HFFc6 (cell line): ENCODE results near the gene MRI1. TPM values are rescaled to one million over a fixed set of nuclear protein-coding genes. Genes with fewer than 3 reads are reported as not detected.

Source experiments
- DNase-seq: peaks from one replicate; pipeline ENCODE4 v3.0.0-alpha.2; 2018
- H3K27ac Mint-ChIP-seq: 2 replicates; pipeline ENCODE4 v1.8.0; 2020; ENCODE audit warnings: mild to moderate bottlenecking, mixed read lengths
- H3K27me3 Mint-ChIP-seq: 2 replicates; pipeline ENCODE4 v1.8.0; 2021; ENCODE audit warnings: mild to moderate bottlenecking, moderate library complexity, mixed read lengths; ENCODE audit not compliant: insufficient read depth
- H3K36me3 Mint-ChIP-seq: 2 replicates; pipeline ENCODE4 v1.8.0; 2021; ENCODE audit warnings: low read depth, mixed read lengths
- H3K4me1 Mint-ChIP-seq: 2 replicates; pipeline ENCODE4 v1.8.0; 2020; ENCODE audit warnings: low read depth, mixed read lengths
- H3K4me3 Mint-ChIP-seq: 2 replicates; pipeline ENCODE4 v1.8.0; 2020; ENCODE audit warnings: mild to moderate bottlenecking, moderate library complexity, mixed read lengths
- H3K9me3 Mint-ChIP-seq: 2 replicates; pipeline ENCODE4 v1.8.0; 2020; ENCODE audit warnings: mild to moderate bottlenecking, mixed read lengths
- CTCF ChIP-seq: fragments of 200-600 bp; sonication (generic); IDR thresholded peaks from 2 replicates; pipeline ENCODE4 v1.5.0; 2021; ENCODE audit warnings: antibody characterized with exemption, mild to moderate bottlenecking
- total RNA-seq, 6 experiments: library from RNA; stranded (reverse); fragmentation: NEBNext Ultra II Directional; extraction: Animal tissue kit (Norgen Biotek cat#: 25700); gene quantifications; 2 replicates in 1 of 6; 3 replicates in 5 of 6; pipeline ENCODE4 v1.2.3, GENCODE V29; 2021

MRI1 gene
- total RNA-seq, 6 experiments from 2014 or later = 31.3 to 34.7 (median 31.8) TPM

GRCh38 chr19:13764821-13765394 lies 586 bp downstream of the MRI1 start:
- Mint-ChIP-seq H3K36me3 (peaks cover 32% of the 10 kb centered on the region), H3K27me3 (no peaks in the 10 kb centered on the region; the same call in 1 of the 2 replicates), H3K4me1 (peaks cover 18% of the 10 kb centered on the region), H3K4me3 (peak overlapping the region; percentile 92), H3K9me3 (no peaks in the 10 kb centered on the region), H3K27ac (peak overlapping the region; percentile 76)
- no peak for DNase-seq
- TF ChIP-seq CTCF = no peak

GRCh38 chr19:13765395-13766094 lies 1.2 kb downstream of the MRI1 start:
- Mint-ChIP-seq H3K36me3 (peaks cover 32% of the 10 kb centered on the region), H3K27ac (peak overlapping the region; percentile 76), H3K27me3 (no peaks in the 10 kb centered on the region; the same call in 1 of the 2 replicates)

GRCh38 chr19:13766095-13766481 lies 1.8 kb downstream of the MRI1 start:
- Mint-ChIP-seq H3K27ac (peak overlapping the region; percentile 76; the same call in 1 of the 2 replicates), H3K9me3 (no peaks in the 10 kb centered on the region), H3K36me3 (peaks cover 32% of the 10 kb centered on the region), H3K4me1 (peaks cover 18% of the 10 kb centered on the region), H3K4me3 (peak overlapping the region; percentile 92; the same call in 1 of the 2 replicates), H3K27me3 (no peaks in the 10 kb centered on the region; the same call in 1 of the 2 replicates)
- TF ChIP-seq CTCF = no peak
- no peak for DNase-seq

More at GRCh38 chr19:13765395-13766094, 1.2 kb downstream of the MRI1 start:
- TF ChIP-seq CTCF = no peak
- H3K4me1 Mint-ChIP-seq = peaks cover 18% of the 10 kb centered on the region
- no peaks in the 10 kb centered on the region for H3K9me3 Mint-ChIP-seq
- peak; percentile 32 for DNase-seq
- H3K4me3 Mint-ChIP-seq = peak overlapping the region; percentile 92

GRCh38 chr19:13768510-13768909 lies 4.2 kb downstream of the MRI1 start:
- Mint-ChIP-seq H3K4me3 (no peak overlapping the region), H3K27ac (no peak overlapping the region), H3K27me3 (no peaks in the 10 kb centered on the region; the same call in 1 of the 2 replicates), H3K9me3 (no peaks in the 10 kb centered on the region), H3K36me3 (peaks cover 25% of the 10 kb centered on the region), H3K4me1 (peaks cover 18% of the 10 kb centered on the region)
- no peak for DNase-seq
- no peak for TF ChIP-seq CTCF

- H3K27ac Mint-ChIP-seq = no peak overlapping the region
- DNase-seq = no peak
- H3K36me3 Mint-ChIP-seq = peaks cover 21% of the 10 kb centered on the region
- no peaks in the 10 kb centered on the region; the same call in none of the 2 replicates for H3K27me3 Mint-ChIP-seq
- H3K9me3 Mint-ChIP-seq = no peaks in the 10 kb centered on the region
- peaks cover 18% of the 10 kb centered on the region for H3K4me1 Mint-ChIP-seq
- H3K4me3 Mint-ChIP-seq = no peak overlapping the region
- no peak for TF ChIP-seq CTCF
These were observed 5.8 kb downstream of the MRI1 start for GRCh38 chr19:13770013-13770635.
